HUES64 (cell line): ENCODE measurements around the gene ARL10.
"Not testable (repeated sequence)": the region's sequence is repeated elsewhere in the genome, so short reads cannot be mapped to it uniquely, and the experiment has no call there.

Source experiments
- H3K27ac ChIP-seq: 2 replicates; pipeline ENCODE4 v1.7.0; 2013; ENCODE audit warnings: low read depth, low read length, inconsistent platforms
- H3K27me3 ChIP-seq: 2 replicates; pipeline ENCODE4 v1.6.1; 2013; ENCODE audit warnings: mild to moderate bottlenecking, low read length; ENCODE audit not compliant: insufficient read depth
- H3K36me3 ChIP-seq: 2 replicates; pipeline ENCODE4 v1.6.1; 2013; ENCODE audit warnings: mild to moderate bottlenecking, low read length; ENCODE audit not compliant: insufficient read depth
- H3K4me1 ChIP-seq: 2 replicates; pipeline ENCODE4 v1.6.1; 2013; ENCODE audit warnings: mild to moderate bottlenecking, low read length, moderate library complexity; ENCODE audit not compliant: insufficient read depth
- H3K4me3 ChIP-seq: 2 replicates; pipeline ENCODE4 v1.5.1; 2013; ENCODE audit warnings: mild to moderate bottlenecking, low read length, moderate library complexity
- H3K9ac ChIP-seq: 2 replicates; pipeline ENCODE4 v1.6.1; 2013; ENCODE audit warnings: mild to moderate bottlenecking, low read depth, low read length
- H3K9me3 ChIP-seq: 2 replicates; pipeline ENCODE4 v1.6.1; 2013; ENCODE audit warnings: low read depth, low read length; ENCODE audit not compliant: insufficient read depth
- WGBS: fragments of 150-250, 120-280 bp; methylation state at CpG from one replicate; pipeline ENCODE4 v1.1.7; 2013; ENCODE audit warnings: missing lambda C conversion rate; 5-methylcytosine and 5-hydroxymethylcytosine counted together

Gene ARL10

GRCh38 chr5:176406436-176407052 is 41.3 kb downstream of the ARL10 start:
- H3K9me3 ChIP-seq = no peaks in the 10 kb centered on the region
- H3K36me3 ChIP-seq = no peaks in the 10 kb centered on the region
- no peak overlapping the region for H3K27ac ChIP-seq
- H3K9ac ChIP-seq = no peak overlapping the region
- H3K4me1 ChIP-seq = no peaks in the 10 kb centered on the region
- WGBS = 87% methylated on average over 9 of the region's 9 CpGs
- H3K27me3 ChIP-seq = no peaks in the 10 kb centered on the region
- H3K4me3 ChIP-seq = no peak overlapping the region

DNA sequence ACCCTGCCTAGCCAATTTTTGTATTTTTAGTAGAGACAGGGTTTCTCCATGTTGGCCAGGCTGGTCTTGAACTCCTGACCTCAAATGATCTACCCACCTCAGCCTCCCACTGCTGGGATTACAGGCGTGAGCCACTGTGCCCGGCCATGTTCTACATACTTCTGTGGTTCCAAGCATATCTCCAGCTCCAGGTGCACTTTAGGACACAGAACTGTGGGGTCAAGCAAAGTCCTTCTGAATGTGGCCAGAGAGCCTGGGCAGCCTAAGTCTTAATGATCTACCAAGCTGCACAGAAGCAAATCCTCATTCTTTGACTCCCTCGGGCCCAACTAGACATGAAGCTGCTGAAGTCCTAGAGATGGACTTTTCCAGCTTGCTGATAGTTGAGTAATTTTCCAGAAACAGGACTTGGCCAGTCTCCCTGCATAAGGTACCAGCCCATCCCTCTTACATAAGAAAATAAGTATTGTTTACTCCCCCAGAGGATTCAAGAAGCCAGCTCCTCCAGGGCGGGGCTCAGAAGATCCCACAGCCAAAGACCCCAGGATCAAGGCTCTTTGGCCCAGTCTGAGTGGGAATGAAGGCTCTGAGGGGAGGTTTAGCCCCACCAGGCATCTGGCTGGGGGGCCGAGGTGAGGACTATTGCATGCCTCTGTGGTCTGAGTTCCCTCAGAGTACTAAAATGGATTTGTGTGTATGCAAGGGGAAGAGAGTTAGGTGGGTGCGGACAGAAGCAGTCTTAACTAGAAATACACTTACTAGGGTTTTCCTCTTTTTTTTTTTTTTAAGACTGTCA is 42.4 kb downstream of the ARL10 start:
- 92% methylated on average over 5 of the region's 6 CpGs for WGBS
- no peak overlapping the region for H3K4me3 ChIP-seq

GRCh38 chr5:176408252-176408573 is 42.9 kb downstream of the ARL10 start:
- not testable (repeated sequence) for H3K36me3 ChIP-seq, H3K9me3 ChIP-seq, H3K27me3 ChIP-seq, H3K4me3 ChIP-seq, H3K9ac ChIP-seq, H3K4me1 ChIP-seq, H3K27ac ChIP-seq
- WGBS = 97% methylated on average over 8 of the region's 10 CpGs

More for the DNA sequence above, 42.4 kb downstream of the ARL10 start:
- H3K27ac ChIP-seq = no peak overlapping the region
- H3K27me3 ChIP-seq = no peaks in the 10 kb centered on the region
- no peak overlapping the region for H3K9ac ChIP-seq
- no peaks in the 10 kb centered on the region for H3K4me1 ChIP-seq
- no peaks in the 10 kb centered on the region for H3K9me3 ChIP-seq
- no peaks in the 10 kb centered on the region for H3K36me3 ChIP-seq

DNA sequence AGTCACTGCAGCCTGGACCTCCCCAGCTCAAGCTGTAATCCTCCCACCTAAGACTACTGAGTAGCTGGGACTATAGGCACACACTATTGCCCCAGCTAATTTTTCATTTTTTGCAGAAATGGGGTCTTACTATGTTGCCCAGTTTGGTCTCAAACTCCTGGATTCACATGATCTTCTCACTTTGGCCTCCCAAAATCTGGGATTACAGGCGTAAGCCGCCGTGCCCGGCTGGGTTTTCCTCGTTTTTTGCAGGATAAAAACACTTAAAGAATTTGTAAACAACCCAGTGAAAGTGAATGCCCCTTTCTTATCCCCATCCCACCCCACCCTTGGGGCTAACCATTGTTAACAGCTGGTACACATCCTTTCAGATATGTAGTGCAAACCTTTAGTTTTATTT is 43.3 kb downstream of the ARL10 start:
- Histone ChIP-seq H3K36me3 (no peaks in the 10 kb centered on the region), H3K4me3 (no peak overlapping the region), H3K9ac (no peak overlapping the region), H3K27ac (no peak overlapping the region), H3K9me3 (no peaks in the 10 kb centered on the region), H3K4me1 (no peaks in the 10 kb centered on the region), H3K27me3 (no peaks in the 10 kb centered on the region)
- 95% methylated on average over 5 of the region's 5 CpGs for WGBS

- H3K36me3 ChIP-seq = no peaks in the 10 kb centered on the region
- WGBS = 94% methylated on average over 4 of the region's 4 CpGs
- H3K27me3 ChIP-seq = no peaks in the 10 kb centered on the region
- no peaks in the 10 kb centered on the region for H3K9me3 ChIP-seq
- no peak overlapping the region for H3K4me3 ChIP-seq
- H3K27ac ChIP-seq = no peak overlapping the region
- H3K9ac ChIP-seq = no peak overlapping the region
- no peaks in the 10 kb centered on the region for H3K4me1 ChIP-seq
Measured at GRCh38 chr5:176409765-176410164, 44.5 kb downstream of the ARL10 start.

DNA sequence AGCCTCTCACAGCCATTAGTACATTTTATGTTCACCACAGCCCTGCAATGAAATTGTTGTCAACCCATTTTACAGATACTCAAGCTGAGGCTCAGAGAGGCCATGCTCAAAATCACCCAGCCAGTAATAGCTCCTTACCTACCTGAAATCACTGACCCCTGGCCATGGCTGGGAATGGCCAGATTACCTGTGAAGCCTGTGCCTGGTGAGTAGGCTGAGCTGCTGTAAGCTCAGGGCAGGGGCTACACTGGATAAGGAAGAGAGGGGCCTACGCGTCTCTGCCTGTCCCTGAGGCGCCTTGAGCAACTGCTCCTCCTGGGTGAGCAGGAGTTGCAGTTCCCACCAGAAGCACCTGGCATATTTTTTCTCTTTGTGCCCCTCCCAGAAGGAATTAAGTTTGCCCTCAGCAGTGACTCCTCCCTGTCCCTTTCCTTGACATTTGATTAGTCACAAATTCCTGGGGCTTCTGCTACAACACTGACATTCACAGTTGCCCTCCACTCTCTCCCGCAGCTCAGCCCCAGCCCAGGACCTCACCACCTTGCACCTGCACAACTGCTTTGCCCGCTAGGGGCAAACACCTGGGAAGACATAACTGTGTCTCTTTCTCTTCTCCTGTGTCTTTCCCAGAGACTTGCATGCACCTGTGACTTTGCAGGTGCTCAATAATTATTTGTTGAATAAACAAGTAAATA is 45.3 kb downstream of the ARL10 start:
- no peak overlapping the region for H3K4me3 ChIP-seq

DNA sequence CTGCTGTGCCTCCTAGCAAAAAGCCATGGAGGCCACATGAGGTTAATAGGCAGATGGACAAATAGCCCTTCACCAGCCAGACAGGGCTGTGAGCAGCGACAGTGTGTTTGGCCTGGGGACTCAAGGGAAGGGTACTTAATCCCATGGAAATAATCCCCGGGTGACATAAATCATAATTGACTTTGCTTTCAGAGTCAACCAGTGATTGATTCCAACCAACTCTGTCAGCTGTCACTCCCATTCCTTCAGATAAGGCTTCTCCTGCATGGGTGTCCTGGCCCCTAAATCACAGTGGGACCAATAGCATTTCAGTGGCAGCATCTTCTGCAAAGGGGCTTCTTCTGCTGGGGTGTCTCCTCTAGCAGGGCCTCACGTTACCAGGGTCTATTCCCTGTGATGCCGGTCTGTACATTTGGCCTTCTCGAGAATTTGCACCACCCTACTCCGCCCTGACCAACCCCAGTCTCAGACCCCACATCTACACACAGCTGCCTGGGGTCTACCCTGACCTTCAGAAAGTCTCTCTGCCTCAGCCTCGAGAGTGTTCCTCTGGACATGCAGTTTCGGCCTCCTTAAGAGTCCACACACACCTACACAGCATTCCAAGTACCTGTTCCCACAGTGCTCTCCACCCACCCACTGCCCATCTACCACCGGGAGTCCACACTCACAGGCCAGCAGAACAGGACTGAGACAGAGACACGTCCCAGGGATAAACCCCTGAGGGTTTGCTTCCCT is 47.4 kb downstream of the ARL10 start:
- peaks cover 9% of the 10 kb centered on the region for H3K27me3 ChIP-seq
- H3K9ac ChIP-seq = no peak overlapping the region
- 91% methylated on average over 10 of the region's 10 CpGs for WGBS
- H3K4me1 ChIP-seq = no peaks in the 10 kb centered on the region
- no peaks in the 10 kb centered on the region for H3K36me3 ChIP-seq
- no peak overlapping the region for H3K27ac ChIP-seq
- no peaks in the 10 kb centered on the region for H3K9me3 ChIP-seq
- no peak overlapping the region for H3K4me3 ChIP-seq

More for the DNA sequence above, 45.3 kb downstream of the ARL10 start:
- WGBS = 92% methylated on average over 5 of the region's 5 CpGs
- Histone ChIP-seq H3K9me3 (no peaks in the 10 kb centered on the region), H3K27ac (no peak overlapping the region), H3K27me3 (no peaks in the 10 kb centered on the region), H3K36me3 (no peaks in the 10 kb centered on the region), H3K4me1 (no peaks in the 10 kb centered on the region), H3K9ac (no peak overlapping the region)

DNA sequence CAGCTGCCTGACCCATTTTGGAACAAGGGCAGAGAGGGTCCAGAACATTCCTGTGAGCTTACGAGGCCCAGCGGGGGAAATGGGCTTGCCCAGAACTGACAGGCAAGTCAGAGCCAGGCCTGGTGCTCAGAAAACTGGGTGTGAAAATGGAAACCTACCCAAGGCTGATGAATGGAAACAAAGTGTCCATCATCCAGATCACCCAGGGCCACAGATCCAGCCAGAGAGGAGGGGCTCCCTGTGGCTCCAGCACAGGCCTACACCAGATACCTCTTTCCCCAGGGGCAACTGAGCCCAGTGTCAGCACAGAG is 47.9 kb downstream of the ARL10 start:
- no peaks in the 10 kb centered on the region for H3K36me3 ChIP-seq
- no peak overlapping the region for H3K27ac ChIP-seq
- H3K9ac ChIP-seq = no peak overlapping the region
- WGBS = 88% methylated on average over 2 of the region's 2 CpGs
- no peaks in the 10 kb centered on the region for H3K9me3 ChIP-seq
- no peaks in the 10 kb centered on the region for H3K4me1 ChIP-seq
- no peak overlapping the region for H3K4me3 ChIP-seq
- peaks cover 9% of the 10 kb centered on the region for H3K27me3 ChIP-seq

GRCh38 chr5:176413709-176414191 is 48.5 kb downstream of the ARL10 start:
- Histone ChIP-seq H3K36me3 (no peaks in the 10 kb centered on the region), H3K4me1 (no peaks in the 10 kb centered on the region), H3K9ac (no peak overlapping the region), H3K27ac (no peak overlapping the region), H3K4me3 (no peak overlapping the region), H3K9me3 (no peaks in the 10 kb centered on the region), H3K27me3 (peaks cover 9% of the 10 kb centered on the region)
- 88% methylated on average over 7 of the region's 7 CpGs for WGBS

DNA sequence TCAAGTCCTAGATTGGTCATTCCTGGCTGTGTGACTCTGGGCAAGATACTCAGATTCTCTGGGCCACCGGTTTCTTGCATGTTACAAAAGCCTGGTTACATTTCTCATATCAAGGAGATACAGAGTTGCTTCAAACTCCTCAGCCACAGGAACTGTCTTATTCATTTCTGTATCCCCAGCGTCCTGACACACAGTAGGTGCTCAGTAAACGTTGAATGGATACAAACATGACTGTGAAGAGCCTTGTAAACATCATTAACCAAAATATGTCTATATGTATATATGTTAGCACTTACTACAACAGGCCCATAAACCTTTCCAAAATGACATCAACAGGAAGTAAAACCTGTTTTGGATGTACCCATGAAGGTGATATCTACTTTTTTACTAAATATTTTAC is 49.4 kb downstream of the ARL10 start:
- Histone ChIP-seq H3K4me3 (no peak overlapping the region), H3K9ac (no peak overlapping the region), H3K27ac (no peak overlapping the region)

More for the DNA sequence above, 49.4 kb downstream of the ARL10 start:
- H3K4me1 ChIP-seq = no peaks in the 10 kb centered on the region
- H3K9me3 ChIP-seq = peaks cover 1% of the 10 kb centered on the region; the same call in 1 of the 2 replicates
- WGBS = 95% methylated on average over 3 of the region's 3 CpGs
- no peaks in the 10 kb centered on the region for H3K36me3 ChIP-seq
- peaks cover 9% of the 10 kb centered on the region for H3K27me3 ChIP-seq
